Gastrocnemius medialis (tissue), 4 donors: Measurements from ENCODE around the gene CBL.

Experiments used
- CTCF ChIP-seq, 5 experiments: fragments of 450-650 bp in 3 of 5; fragments of 200-600 bp in 2 of 5; sonication (generic) in 2 of 5; IDR thresholded peaks in 4 of 5; conservative IDR thresholded peaks in 1 of 5; 1 replicate in 4 of 5; 2 replicates in 1 of 5; pipeline ENCODE4 v1.5.1; 2016 to 2019; ENCODE audit warnings: antibody characterized with exemption in 5 of 5, mild to moderate bottlenecking in 3 of 5, moderate library complexity in 3 of 5
- POLR2A ChIP-seq, 2 donors: fragments of 450-650 bp; IDR thresholded peaks; one replicate each; pipeline ENCODE4 v1.6.1; 2017; ENCODE audit warnings: antibody characterized with exemption in 2 of 2, mild to moderate bottlenecking in 2 of 2, moderate library complexity in 2 of 2

- TF ChIP-seq CTCF (IDR thresholded peaks at IDR 0.05 in 4 of 5, conservative IDR thresholded peaks at IDR 0.05 in 1 of 5), result no peak
- TF ChIP-seq POLR2A (IDR thresholded peaks at IDR 0.05), result no peak
Observed at GRCh38 chr11:119297938-119298337, 91.8 kb downstream of the CBL start.
